SK-N-SH treated with all-trans-retinoic acid at 6 μM for 48 hours (cell line): ENCODE measurements around the gene INO80C.

ENCODE experiments used
- PPARA ChIP-seq: fragments of 250-450 bp; sonication (Bioruptor Pico); IDR thresholded peaks from 2 replicates; pipeline ENCODE4 v1.5.0; 2020; ENCODE audit warnings: mild to moderate bottlenecking, borderline replicate concordance
- TOX ChIP-seq: fragments of 250-450 bp; sonication (Bioruptor Pico); IDR thresholded peaks from 2 replicates; pipeline ENCODE4 v1.8.0; 2021; ENCODE audit warnings: mild to moderate bottlenecking, moderate library complexity, borderline replicate concordance
- ZC3H10 ChIP-seq: fragments of 250-450 bp; sonication (Bioruptor Pico); IDR thresholded peaks from 2 replicates; pipeline ENCODE4 v1.5.1; 2021; ENCODE audit warnings: mild to moderate bottlenecking, moderate library complexity
- ZFP30 ChIP-seq: fragments of 450-650 bp; formaldehyde crosslinking; IDR thresholded peaks from 2 replicates; pipeline ENCODE4 v1.5.0; 2022; ENCODE audit warnings: mild to moderate bottlenecking, moderate library complexity
- ZNF565 ChIP-seq: fragments of 450-650 bp; formaldehyde crosslinking; conservative IDR thresholded peaks from 2 replicates; pipeline ENCODE4 v1.5.0; 2020; ENCODE audit warnings: low read depth, mild to moderate bottlenecking, moderate library complexity
- ZNF8 ChIP-seq: fragments of 450-650 bp; formaldehyde crosslinking; IDR thresholded peaks from 2 replicates; pipeline ENCODE4 v1.5.0; 2020; ENCODE audit warnings: mild to moderate bottlenecking, moderate library complexity
- TF ChIP-seq, protein P1 (sequence below): fragments of 250-450 bp; sonication (Bioruptor Pico); IDR thresholded peaks from 2 replicates; pipeline ENCODE4 v1.8.0; 2020; ENCODE audit warnings: mild to moderate bottlenecking, moderate library complexity, borderline replicate concordance

DNA sequence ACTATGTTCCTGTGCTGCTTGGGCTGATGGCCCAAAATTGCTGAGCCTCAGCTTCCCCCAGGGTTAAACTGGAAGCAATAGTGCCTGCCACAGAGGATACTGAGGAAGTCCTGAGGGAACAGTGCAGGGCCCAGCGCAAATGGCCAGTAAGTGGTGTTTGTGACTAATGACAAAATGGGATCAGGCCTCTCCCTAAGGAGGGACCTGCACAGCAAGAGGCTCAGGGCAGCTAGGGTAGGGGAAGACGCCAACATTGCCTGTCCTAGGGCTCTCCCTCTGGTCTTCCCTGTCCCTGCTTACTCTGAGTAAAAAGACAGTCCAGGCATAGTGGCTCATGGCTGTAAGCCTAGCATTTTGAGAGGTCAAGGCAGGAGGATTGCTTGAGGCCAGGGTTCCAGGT is 37.8 kb downstream of the INO80C start:
- TF ChIP-seq, protein P1, sequence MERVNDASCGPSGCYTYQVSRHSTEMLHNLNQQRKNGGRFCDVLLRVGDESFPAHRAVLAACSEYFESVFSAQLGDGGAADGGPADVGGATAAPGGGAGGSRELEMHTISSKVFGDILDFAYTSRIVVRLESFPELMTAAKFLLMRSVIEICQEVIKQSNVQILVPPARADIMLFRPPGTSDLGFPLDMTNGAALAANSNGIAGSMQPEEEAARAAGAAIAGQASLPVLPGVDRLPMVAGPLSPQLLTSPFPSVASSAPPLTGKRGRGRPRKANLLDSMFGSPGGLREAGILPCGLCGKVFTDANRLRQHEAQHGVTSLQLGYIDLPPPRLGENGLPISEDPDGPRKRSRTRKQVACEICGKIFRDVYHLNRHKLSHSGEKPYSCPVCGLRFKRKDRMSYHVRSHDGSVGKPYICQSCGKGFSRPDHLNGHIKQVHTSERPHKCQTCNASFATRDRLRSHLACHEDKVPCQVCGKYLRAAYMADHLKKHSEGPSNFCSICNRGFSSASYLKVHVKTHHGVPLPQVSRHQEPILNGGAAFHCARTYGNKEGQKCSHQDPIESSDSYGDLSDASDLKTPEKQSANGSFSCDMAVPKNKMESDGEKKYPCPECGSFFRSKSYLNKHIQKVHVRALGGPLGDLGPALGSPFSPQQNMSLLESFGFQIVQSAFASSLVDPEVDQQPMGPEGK (CRISPR knock-in tag): no peak
- no peak for TF ChIP-seq TOX (CRISPR knock-in tag)
- no peak for TF ChIP-seq ZC3H10 (CRISPR knock-in tag)
- TF ChIP-seq PPARA: no peak
- TF ChIP-seq ZFP30 (CRISPR knock-in tag): no peak
- no peak for TF ChIP-seq ZNF8 (CRISPR knock-in tag)
- TF ChIP-seq ZNF565 (CRISPR knock-in tag): no peak
